Vagina (tissue), 2 donors: ENCODE data around the gene CRB1.

ENCODE experiments used
- POLR2A ChIP-seq, 2 donors: fragments of 450-650 bp; IDR thresholded peaks; one replicate each; pipeline ENCODE4 v1.6.1; 2017; ENCODE audit warnings: antibody characterized with exemption in 2 of 2, mild to moderate bottlenecking in 2 of 2, moderate library complexity in 2 of 2
- POLR2AphosphoS5 ChIP-seq, 2 donors: sonication (generic); formaldehyde crosslinking; IDR thresholded peaks; one replicate each; pipeline ENCODE4 v1.9.0; 2017; ENCODE audit warnings: antibody characterized with exemption in 2 of 2, mild to moderate bottlenecking in 2 of 2, low read depth in 1 of 2; ENCODE audit not compliant: insufficient read depth in 1 of 2
- TF ChIP-seq, protein P1 (sequence below), 3 experiments: fragments of 450-650 bp in 2 of 3; fragments of 200-600 bp in 1 of 3; sonication (generic) in 1 of 3; IDR thresholded peaks; one replicate each; pipeline ENCODE4 v1.5.1; 2017 to 2019; ENCODE audit warnings: antibody characterized with exemption in 3 of 3, mild to moderate bottlenecking in 2 of 3, moderate library complexity in 2 of 3

DNA sequence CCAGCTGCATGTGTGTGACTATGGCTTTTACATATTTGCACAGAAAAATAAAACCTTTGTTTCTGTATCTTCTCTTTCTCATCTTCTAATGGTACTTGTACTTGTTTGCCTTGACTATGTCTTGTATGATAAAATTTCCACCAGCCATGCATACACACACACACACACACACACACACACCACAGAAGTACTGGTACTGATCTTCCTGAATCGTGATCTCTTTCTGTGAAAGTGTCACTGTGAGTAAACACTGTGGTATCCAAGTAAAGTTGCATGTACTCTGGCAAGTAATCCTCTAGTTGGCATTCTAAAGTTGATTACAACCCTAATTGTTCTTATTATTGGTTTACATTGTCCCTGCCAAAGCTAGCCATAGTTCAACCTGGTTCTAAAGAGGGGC, 176.7 kb downstream of the CRB1 start:
- TF ChIP-seq, protein P1, sequence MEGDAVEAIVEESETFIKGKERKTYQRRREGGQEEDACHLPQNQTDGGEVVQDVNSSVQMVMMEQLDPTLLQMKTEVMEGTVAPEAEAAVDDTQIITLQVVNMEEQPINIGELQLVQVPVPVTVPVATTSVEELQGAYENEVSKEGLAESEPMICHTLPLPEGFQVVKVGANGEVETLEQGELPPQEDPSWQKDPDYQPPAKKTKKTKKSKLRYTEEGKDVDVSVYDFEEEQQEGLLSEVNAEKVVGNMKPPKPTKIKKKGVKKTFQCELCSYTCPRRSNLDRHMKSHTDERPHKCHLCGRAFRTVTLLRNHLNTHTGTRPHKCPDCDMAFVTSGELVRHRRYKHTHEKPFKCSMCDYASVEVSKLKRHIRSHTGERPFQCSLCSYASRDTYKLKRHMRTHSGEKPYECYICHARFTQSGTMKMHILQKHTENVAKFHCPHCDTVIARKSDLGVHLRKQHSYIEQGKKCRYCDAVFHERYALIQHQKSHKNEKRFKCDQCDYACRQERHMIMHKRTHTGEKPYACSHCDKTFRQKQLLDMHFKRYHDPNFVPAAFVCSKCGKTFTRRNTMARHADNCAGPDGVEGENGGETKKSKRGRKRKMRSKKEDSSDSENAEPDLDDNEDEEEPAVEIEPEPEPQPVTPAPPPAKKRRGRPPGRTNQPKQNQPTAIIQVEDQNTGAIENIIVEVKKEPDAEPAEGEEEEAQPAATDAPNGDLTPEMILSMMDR (IDR thresholded peaks at IDR 0.05): no peak
- TF ChIP-seq POLR2A (IDR thresholded peaks at IDR 0.05): no peak
- no peak for TF ChIP-seq POLR2AphosphoS5 (IDR thresholded peaks at IDR 0.05; ENCODE audit: insufficient read depth in 1 of 2, low read depth in 1 of 2)
